RWPE2 (cell line): ENCODE data around the gene DNAJC10.
A peak's percentile ranks its signal among the peaks of the same experiment; 100 is the strongest.

Experiments used
- ATAC-seq: fragments of 200-7000 bp; cut with Tn5 transposase; 3 replicates; pipeline ENCODE4 v1.9.1; 2021; ENCODE audit warnings: low read depth
- DNase-seq: peaks from one replicate; pipeline ENCODE4 v3.0.0-alpha.2; 2020; ENCODE audit warnings: low spot score
- H3K27ac ChIP-seq: fragments of 450-650 bp; 2 replicates; pipeline ENCODE4 v1.5.1; 2017; ENCODE audit warnings: mild to moderate bottlenecking; ENCODE audit not compliant: poor library complexity, severe bottlenecking
- H3K27me3 ChIP-seq: fragments of 250-450 bp; sonication (Bioruptor Pico); 2 replicates; pipeline ENCODE4 v1.5.1; 2021; ENCODE audit warnings: mild to moderate bottlenecking, moderate library complexity; ENCODE audit not compliant: insufficient read depth, poor library complexity, severe bottlenecking
- H3K36me3 ChIP-seq: fragments of 250-450 bp; sonication (Bioruptor Pico); 2 replicates; pipeline ENCODE4 v1.5.1; 2020; ENCODE audit warnings: low read depth, mild to moderate bottlenecking, moderate library complexity
- H3K4me1 ChIP-seq: fragments of 250-450 bp; sonication (Bioruptor Pico); 2 replicates; pipeline ENCODE4 v1.5.1; 2021; ENCODE audit warnings: mild to moderate bottlenecking, moderate library complexity; ENCODE audit not compliant: insufficient read depth, poor library complexity, severe bottlenecking
- H3K4me3 ChIP-seq: fragments of 250-450 bp; sonication (Bioruptor Pico); 2 replicates; pipeline ENCODE4 v1.5.1; 2021; ENCODE audit warnings: mild to moderate bottlenecking, moderate library complexity; ENCODE audit not compliant: severe bottlenecking
- H3K9me3 ChIP-seq: fragments of 250-450 bp; sonication (Bioruptor Pico); 2 replicates; pipeline ENCODE4 v1.5.1; 2021; ENCODE audit warnings: mild to moderate bottlenecking, moderate library complexity; ENCODE audit not compliant: severe bottlenecking
- TF ChIP-seq, protein P1 (sequence below): fragments of 450-650 bp; IDR thresholded peaks from one replicate; pipeline ENCODE4 v1.5.1; 2017; ENCODE audit warnings: mild to moderate bottlenecking, moderate library complexity; ENCODE audit not compliant: poor library complexity, severe bottlenecking

DNAJC10 gene

DNA sequence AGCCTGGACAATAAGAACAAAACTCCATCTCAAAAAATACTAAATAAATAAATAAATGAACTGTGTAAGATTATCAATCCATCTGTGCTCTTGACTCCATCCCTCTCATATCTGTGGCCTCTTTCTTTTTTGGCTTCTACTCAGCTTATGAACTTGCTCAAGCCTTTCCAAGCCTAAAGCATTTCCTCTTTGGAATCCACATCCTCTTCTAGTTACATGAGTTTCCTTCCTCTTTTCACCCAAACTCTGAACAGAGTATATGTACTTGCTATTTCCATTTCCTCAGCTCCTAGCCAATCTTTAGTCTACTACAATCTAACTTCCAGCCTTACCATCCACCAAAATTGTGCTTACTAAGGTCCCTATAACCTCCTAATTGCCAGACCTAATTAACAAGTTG, 2.5 kb upstream of the DNAJC10 start:
- no peak for DNase-seq

GRCh38 chr2:182715121-182715891, 751 bp upstream of the DNAJC10 start:
- TF ChIP-seq, protein P1, sequence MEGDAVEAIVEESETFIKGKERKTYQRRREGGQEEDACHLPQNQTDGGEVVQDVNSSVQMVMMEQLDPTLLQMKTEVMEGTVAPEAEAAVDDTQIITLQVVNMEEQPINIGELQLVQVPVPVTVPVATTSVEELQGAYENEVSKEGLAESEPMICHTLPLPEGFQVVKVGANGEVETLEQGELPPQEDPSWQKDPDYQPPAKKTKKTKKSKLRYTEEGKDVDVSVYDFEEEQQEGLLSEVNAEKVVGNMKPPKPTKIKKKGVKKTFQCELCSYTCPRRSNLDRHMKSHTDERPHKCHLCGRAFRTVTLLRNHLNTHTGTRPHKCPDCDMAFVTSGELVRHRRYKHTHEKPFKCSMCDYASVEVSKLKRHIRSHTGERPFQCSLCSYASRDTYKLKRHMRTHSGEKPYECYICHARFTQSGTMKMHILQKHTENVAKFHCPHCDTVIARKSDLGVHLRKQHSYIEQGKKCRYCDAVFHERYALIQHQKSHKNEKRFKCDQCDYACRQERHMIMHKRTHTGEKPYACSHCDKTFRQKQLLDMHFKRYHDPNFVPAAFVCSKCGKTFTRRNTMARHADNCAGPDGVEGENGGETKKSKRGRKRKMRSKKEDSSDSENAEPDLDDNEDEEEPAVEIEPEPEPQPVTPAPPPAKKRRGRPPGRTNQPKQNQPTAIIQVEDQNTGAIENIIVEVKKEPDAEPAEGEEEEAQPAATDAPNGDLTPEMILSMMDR: no peak
- DNase-seq: no peak

More for the DNA sequence above, 2.5 kb upstream of the DNAJC10 start:
- ATAC-seq: no peak
- Histone ChIP-seq H3K4me1 (peaks cover 21% of the 10 kb centered on the region), H3K27ac (no peak overlapping the region), H3K36me3 (peaks cover 12% of the 10 kb centered on the region), H3K4me3 (no peak overlapping the region), H3K9me3 (no peaks in the 10 kb centered on the region), H3K27me3 (no peaks in the 10 kb centered on the region)
- TF ChIP-seq, protein P1: no peak

GRCh38 chr2:182716650-182716979, 558 bp downstream of the DNAJC10 start:
- peak overlapping the region; percentile 63 for H3K27ac ChIP-seq

More at GRCh38 chr2:182715121-182715891, 751 bp upstream of the DNAJC10 start:
- H3K27ac ChIP-seq: peak overlapping the region; percentile 63
- peak overlapping the region; percentile 62 for H3K4me3 ChIP-seq
- peaks cover 21% of the 10 kb centered on the region for H3K4me1 ChIP-seq
- ATAC-seq: peak; percentile 4; the same call in 2 of the 3 replicates
- H3K27me3 ChIP-seq: no peaks in the 10 kb centered on the region
- peaks cover 24% of the 10 kb centered on the region for H3K36me3 ChIP-seq
- H3K9me3 ChIP-seq: no peaks in the 10 kb centered on the region

GRCh38 chr2:182717416-182717815, 1.4 kb downstream of the DNAJC10 start:
- peaks cover 21% of the 10 kb centered on the region for H3K4me1 ChIP-seq
- ATAC-seq (no peak), DNase-seq (no peak)
- H3K9me3 ChIP-seq: no peaks in the 10 kb centered on the region
- H3K27me3 ChIP-seq: no peaks in the 10 kb centered on the region
- no peak overlapping the region for H3K27ac ChIP-seq
- peaks cover 45% of the 10 kb centered on the region for H3K36me3 ChIP-seq
- TF ChIP-seq, protein P1: no peak
- H3K4me3 ChIP-seq: peak overlapping the region; percentile 62

More at GRCh38 chr2:182716650-182716979, 558 bp downstream of the DNAJC10 start:
- no peaks in the 10 kb centered on the region for H3K27me3 ChIP-seq
- H3K4me1 ChIP-seq: peaks cover 21% of the 10 kb centered on the region
- H3K9me3 ChIP-seq: no peaks in the 10 kb centered on the region
- TF ChIP-seq, protein P1: no peak
- DNase-seq (no peak), ATAC-seq (peak; percentile 35)
- H3K4me3 ChIP-seq: peak overlapping the region; percentile 62
- peaks cover 37% of the 10 kb centered on the region for H3K36me3 ChIP-seq

DNA sequence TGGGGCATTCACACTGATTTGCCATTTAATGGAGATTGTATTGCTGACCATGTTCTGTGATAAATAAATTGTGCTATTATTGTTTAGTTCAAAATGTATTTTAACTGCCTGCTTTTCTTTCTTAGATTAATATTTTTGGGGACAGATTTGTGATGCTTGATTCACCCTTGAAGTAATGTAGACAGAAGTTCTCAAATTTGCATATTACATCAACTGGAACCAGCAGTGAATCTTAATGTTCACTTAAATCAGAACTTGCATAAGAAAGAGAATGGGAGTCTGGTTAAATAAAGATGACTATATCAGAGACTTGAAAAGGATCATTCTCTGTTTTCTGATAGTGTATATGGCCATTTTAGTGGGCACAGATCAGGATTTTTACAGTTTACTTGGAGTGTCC, 1.8 kb downstream of the DNAJC10 start:
- no peak for DNase-seq
- TF ChIP-seq, protein P1: no peak
- no peak for ATAC-seq
- peaks cover 49% of the 10 kb centered on the region for H3K36me3 ChIP-seq
- H3K27me3 ChIP-seq: no peaks in the 10 kb centered on the region
- no peaks in the 10 kb centered on the region for H3K9me3 ChIP-seq
- H3K4me3 ChIP-seq: no peak overlapping the region
- H3K27ac ChIP-seq: no peak overlapping the region
- H3K4me1 ChIP-seq: peaks cover 21% of the 10 kb centered on the region
